Right lobe of liver (tissue), 6 donors: Measurements from ENCODE around the gene C1orf216. TPM values are rescaled to one million over a fixed set of nuclear protein-coding genes. Genes with fewer than 3 reads are reported as not detected.

Source experiments
- ATAC-seq, 4 donors: fragments of 200-7000 bp; cut with Tn5 transposase; one replicate each; pipeline ENCODE4 v1.9.1; 2020; ENCODE audit warnings: mild to moderate bottlenecking in 4 of 4, moderate library complexity in 4 of 4
- DNase-seq, 3 donors: peaks; one replicate each; pipeline ENCODE4 v3.0.0-alpha.2; 2020
- H3K27ac ChIP-seq, 3 donors: fragments of 200-600 bp; one replicate each; pipeline ENCODE4 v1.8.0; 2022
- H3K27me3 ChIP-seq, 2 donors: fragments of 200-600 bp; one replicate each; pipeline ENCODE4 v1.8.0; 2022
- H3K36me3 ChIP-seq, 4 donors: fragments of 200-600 bp; sonication (generic) in 1 of 4; one replicate each; pipeline versions ENCODE4 v1.5.1 to v1.8.0; 2017 to 2022; ENCODE audit warnings: control low read depth in 1 of 4
- H3K4me1 ChIP-seq, 4 donors: fragments of 200-600 bp; sonication (generic) in 1 of 4; one replicate each; pipeline versions ENCODE4 v1.5.1 to v1.8.0; 2017 to 2022; ENCODE audit warnings: control low read depth in 1 of 4
- H3K4me3 ChIP-seq, 3 donors: fragments of 200-600 bp; one replicate each; pipeline ENCODE4 v1.8.0; 2022
- H3K9me3 ChIP-seq, 4 donors: fragments of 200-600 bp; sonication (generic) in 1 of 4; one replicate each; pipeline versions ENCODE4 v1.5.1 to v1.8.0; 2017 to 2022; ENCODE audit warnings: control low read depth in 1 of 4
- CTCF ChIP-seq, 4 donors: fragments of 200-600 bp in 3 of 4; fragments of 450-650 bp in 1 of 4; IDR thresholded peaks; one replicate each; pipeline versions ENCODE4 v1.5.1 to v1.8.0; 2016 to 2022; ENCODE audit warnings: antibody characterized with exemption in 4 of 4, mild to moderate bottlenecking in 2 of 4
- POLR2A ChIP-seq: fragments of 450-650 bp; IDR thresholded peaks from one replicate; pipeline ENCODE4 v1.6.1; 2017; ENCODE audit warnings: antibody characterized with exemption, mild to moderate bottlenecking
- WGBS: methylation state at CpG from one replicate; pipeline ENCODE4 v1.1.6; 2018; ENCODE audit warnings: low coverage, low lambda C conversion rate; ENCODE audit not compliant: insufficient coverage; ENCODE audit errors: missing lambda C conversion rate; 5-methylcytosine and 5-hydroxymethylcytosine counted together
- intact Hi-C, 2 donors: fragments of 100-400 bp; cut with DNase I; formaldehyde crosslinking; loops; one replicate each; pipeline versions ENCODE4 v1.11.2 to v1.14.1; 2022
- total RNA-seq, 6 experiments: library from RNA; depleted of rRNA in 2 of 6; stranded (reverse); fragments of >200 nt in 2 of 6; fragmentation: NEBNext Ultra II Directional in 3 of 6; extraction: Animal tissue kit (Norgen Biotek cat#: 25700) in 3 of 6; gene quantifications; one replicate each; pipeline versions ENCODE4 v1.1.0 to v1.2.4, GENCODE V29; 2016 to 2023
- donor health status: DM: no; HTN: yes; CAD: no.
- donor health status: DM: no; HTN: no; CAD: no.
- donor health status: DM: no; HTN: no; CAD: no.
- donor health status: DM: no; HTN: yes; CAD: no.
- donor health status: DM: no; HTN: yes; CAD: no.

C1orf216 gene
- total RNA-seq, 6 experiments from 2014 or later = 2.2 to 4.2 (median 3.6) TPM

- no peaks in the 10 kb centered on the region for H3K36me3 ChIP-seq
- no peaks in the 10 kb centered on the region for H3K9me3 ChIP-seq
- ATAC-seq (no peak), DNase-seq (no peak)
- H3K4me3 ChIP-seq = no peak overlapping the region
- intact Hi-C loops = no loop called here
- WGBS = 92% methylated on average over 1 of the region's 1 CpG
- TF ChIP-seq CTCF (IDR thresholded peaks at IDR 0.05) = no peak
- TF ChIP-seq POLR2A = no peak
- no peaks in the 10 kb centered on the region for H3K4me1 ChIP-seq
- no peaks in the 10 kb centered on the region for H3K27me3 ChIP-seq
- no peak overlapping the region for H3K27ac ChIP-seq
These were observed 37.4 kb upstream of the C1orf216 start for GRCh38 chr1:35756064-35756463.

GRCh38 chr1:35753626-35754260, 35.1 kb upstream of the C1orf216 start:
- Histone ChIP-seq H3K27me3 (no peaks in the 10 kb centered on the region), H3K4me3 (no peak overlapping the region), H3K4me1 (no peaks in the 10 kb centered on the region), H3K9me3 (no peaks in the 10 kb centered on the region), H3K36me3 (no peaks in the 10 kb centered on the region), H3K27ac (no peak overlapping the region)
- 79% methylated on average over 4 of the region's 4 CpGs for WGBS
- ATAC-seq (no peak), DNase-seq (no peak)
- intact Hi-C loops = no loop called here
- no peak for TF ChIP-seq CTCF (IDR thresholded peaks at IDR 0.05)
- TF ChIP-seq POLR2A = no peak

- Histone ChIP-seq H3K27me3 (no peaks in the 10 kb centered on the region), H3K27ac (no peak overlapping the region), H3K4me3 (no peak overlapping the region), H3K4me1 (no peaks in the 10 kb centered on the region), H3K36me3 (no peaks in the 10 kb centered on the region), H3K9me3 (no peaks in the 10 kb centered on the region)
- ATAC-seq (no peak), DNase-seq (no peak)
- WGBS = 82% methylated on average over 3 of the region's 3 CpGs
- TF ChIP-seq POLR2A = no peak
- no peak for TF ChIP-seq CTCF (IDR thresholded peaks at IDR 0.05)
- intact Hi-C loops = no loop called here
These were observed 29.6 kb upstream of the C1orf216 start for GRCh38 chr1:35748326-35748725.

GRCh38 chr1:35745124-35745730, 26.5 kb upstream of the C1orf216 start:
- Histone ChIP-seq H3K27me3 (no peaks in the 10 kb centered on the region), H3K27ac (no peak overlapping the region), H3K4me3 (no peak overlapping the region), H3K36me3 (no peaks in the 10 kb centered on the region), H3K9me3 (no peaks in the 10 kb centered on the region), H3K4me1 (no peaks in the 10 kb centered on the region)
- intact Hi-C loops = no loop called here
- WGBS = 100% methylated on average over 1 of the region's 1 CpG
- DNase-seq (no peak), ATAC-seq (no peak)
- TF ChIP-seq POLR2A (no peak), CTCF (IDR thresholded peaks at IDR 0.05) (no peak)
